HG02885 (cell line): ENCODE data around the gene NBDY.

Experiments used
- ATAC-seq: cut with Tn5 transposase; IDR thresholded peaks from one replicate; pipeline ENCODE4 v1.9.1; 2021; ENCODE audit warnings: mild to moderate bottlenecking; ENCODE audit not compliant: unreplicated experiment, poor library complexity

The NBDY gene

GRCh38 chrX:56784666-56785065, 55.6 kb downstream of the NBDY start:
- no peak for ATAC-seq

DNA sequence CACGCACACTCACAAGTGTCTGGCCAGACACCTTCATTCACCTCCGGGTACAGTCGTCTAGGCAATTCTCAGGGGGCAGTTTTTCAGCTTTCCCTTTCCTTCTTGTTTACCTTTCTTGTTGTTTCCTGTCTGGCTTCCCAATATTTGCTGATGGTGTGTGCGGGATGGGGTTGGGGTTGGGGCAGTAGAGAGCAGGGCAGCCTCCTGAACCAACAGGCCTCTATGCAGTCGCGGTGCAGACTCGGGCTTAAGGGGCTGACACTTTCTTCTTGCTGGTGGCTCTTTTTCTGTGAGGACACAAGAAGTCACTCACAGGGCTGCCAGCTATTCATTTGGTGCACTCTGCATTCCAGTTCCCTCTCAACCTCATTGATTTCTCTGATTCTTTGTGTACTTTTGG, 56.4 kb downstream of the NBDY start:
- no peak for ATAC-seq

DNA sequence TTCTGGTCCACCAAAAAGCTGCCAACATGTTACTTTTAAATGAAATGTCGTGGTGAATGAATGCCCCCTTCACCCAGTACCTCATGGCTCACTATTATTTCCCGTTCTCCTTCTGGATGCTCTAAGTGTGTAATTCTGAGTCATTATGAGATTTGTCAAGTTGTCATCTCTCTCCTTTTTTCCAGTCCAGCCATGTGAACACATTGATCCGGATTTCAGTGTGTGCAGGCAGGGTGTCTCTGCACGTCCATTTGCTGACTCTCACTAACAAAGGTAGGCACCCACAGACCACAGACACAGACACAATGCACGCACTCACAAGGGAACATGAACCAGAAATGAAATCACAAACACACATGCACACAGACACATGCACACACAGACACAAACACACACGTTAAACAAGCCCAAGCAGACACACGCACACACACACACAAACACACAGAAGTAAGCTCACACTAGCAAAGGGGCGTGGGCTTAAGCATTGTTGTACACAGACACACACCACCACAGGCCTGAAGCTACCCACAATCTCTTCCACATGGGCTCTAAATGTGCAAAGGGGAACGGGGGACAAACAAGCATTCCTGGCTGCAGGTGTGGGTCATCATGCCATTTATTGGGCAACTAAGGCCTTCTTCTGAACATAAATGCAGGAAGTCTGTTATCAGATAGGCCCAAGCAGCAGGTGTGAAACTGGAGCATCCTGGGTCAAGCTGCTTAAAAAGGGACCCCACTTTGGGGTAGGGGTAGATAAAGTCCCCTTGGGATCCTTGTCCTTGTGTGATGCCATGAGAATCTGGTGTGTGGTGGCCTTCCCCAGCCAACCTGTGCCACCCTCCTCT, 58.1 kb downstream of the NBDY start:
- no peak for ATAC-seq

GRCh38 chrX:56787734-56788152, 58.7 kb downstream of the NBDY start:
- no peak for ATAC-seq

- ATAC-seq = no peak
These were observed 59.2 kb downstream of the NBDY start for GRCh38 chrX:56788229-56788628.

GRCh38 chrX:56788717-56789122, 59.7 kb downstream of the NBDY start:
- ATAC-seq = peak; percentile 64

GRCh38 chrX:56789518-56790070, 60.6 kb downstream of the NBDY start:
- no peak for ATAC-seq

GRCh38 chrX:56790778-56791177, 61.7 kb downstream of the NBDY start:
- ATAC-seq = no peak

- no peak for ATAC-seq
These were observed 62.4 kb downstream of the NBDY start for GRCh38 chrX:56791456-56791855.

DNA sequence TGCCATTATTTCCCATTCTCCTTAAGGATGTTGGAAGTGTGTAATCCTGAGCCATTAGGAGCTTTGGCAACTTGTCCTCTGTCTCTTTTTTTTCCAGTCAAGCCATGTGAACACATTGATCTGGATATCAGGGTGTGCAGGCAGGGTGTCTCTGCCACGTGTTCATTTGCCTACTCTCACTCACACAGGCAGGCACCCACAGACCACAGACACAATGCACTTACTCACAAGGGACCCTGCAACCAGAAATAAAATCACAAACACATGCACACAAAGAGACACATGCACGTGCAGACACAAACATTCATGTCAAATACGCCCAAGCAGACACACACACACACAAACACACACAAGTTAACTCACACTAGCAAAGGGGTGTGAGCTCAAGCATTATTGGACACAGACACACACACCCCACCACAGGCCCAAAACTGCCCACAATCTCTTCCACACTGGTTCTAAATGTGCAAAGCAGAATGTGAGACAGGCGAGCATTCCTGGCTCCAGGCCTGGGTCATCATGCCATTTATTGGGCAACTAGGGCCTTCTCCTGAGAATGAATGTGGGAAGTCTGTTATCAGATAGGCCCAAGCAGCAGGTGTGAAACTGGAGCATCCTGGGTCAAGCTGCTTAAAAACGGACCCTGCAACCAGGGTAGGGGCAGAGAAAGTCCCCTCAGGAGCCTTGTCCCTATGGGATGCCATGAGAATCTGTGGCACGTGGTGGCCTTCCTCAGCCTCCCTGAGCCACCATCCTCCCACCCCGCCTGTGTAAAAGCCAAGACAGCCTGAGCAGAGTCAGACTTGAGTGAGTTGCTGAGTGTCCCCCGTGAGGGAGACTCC, 63.4 kb downstream of the NBDY start:
- peak; percentile 47 for ATAC-seq

GRCh38 chrX:56793112-56793430, 64.0 kb downstream of the NBDY start:
- no peak for ATAC-seq

GRCh38 chrX:56793521-56794320, 64.7 kb downstream of the NBDY start:
- no peak for ATAC-seq

- no peak for ATAC-seq
These were observed 65.6 kb downstream of the NBDY start for GRCh38 chrX:56794404-56795230.

GRCh38 chrX:56795309-56795868, 66.3 kb downstream of the NBDY start:
- ATAC-seq = no peak

DNA sequence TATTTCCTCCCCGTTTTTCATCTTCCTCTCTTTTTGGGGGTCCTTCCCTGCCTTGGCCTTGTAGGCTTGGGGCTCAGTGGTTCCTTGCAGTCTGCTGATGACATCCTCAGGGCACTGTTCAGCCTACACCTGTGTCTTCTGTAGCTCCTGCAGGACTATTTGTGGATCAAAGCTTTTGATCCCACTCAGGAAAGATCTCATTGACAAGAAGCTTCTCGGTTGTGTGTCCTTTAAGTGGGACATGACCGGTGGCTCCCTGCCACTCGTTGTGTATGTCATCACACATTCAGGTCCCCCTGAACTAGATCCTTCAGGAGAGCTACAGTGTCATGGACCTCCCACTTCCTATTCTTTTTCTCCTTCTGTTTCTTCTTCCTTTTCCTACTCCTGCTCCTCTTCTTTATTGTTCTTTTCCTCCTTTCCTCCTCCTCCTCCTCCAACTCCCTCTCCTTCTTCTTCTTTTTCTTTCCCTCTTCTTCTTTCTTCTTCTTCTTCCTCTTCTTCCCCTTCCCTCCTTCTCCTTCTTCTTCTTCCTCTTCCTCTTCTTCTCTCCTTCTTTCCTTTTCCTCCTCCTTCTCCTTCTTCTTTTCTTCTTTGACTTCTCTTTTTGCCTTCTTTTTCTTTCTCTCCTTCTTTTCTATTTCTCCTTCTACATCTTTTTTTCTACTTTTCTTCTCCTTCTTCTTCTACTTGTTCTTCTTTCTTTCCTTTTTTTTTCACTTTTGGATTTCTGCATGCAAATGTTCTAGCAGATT, 67.8 kb downstream of the NBDY start:
- ATAC-seq = no peak

- no peak for ATAC-seq
These were observed 68.7 kb downstream of the NBDY start for GRCh38 chrX:56797574-56798338.

DNA sequence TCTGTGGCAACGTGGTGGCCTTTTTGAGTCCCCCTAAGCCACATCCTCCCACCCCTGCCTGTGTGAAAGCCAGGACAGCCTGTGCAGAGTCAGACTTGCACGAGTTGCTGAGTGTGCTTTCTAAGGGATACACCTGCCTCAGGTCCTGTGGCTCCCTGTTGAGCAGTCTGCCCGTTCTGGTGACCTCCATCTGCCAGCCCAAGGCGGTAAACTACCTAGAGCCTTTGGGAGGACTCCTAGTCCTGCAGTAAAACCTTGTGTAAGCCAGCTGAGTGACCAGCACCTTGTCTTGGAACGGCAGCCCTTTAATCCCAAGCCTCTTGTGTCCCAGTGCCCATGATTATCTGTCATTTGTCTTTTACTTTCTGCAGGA, 69.3 kb downstream of the NBDY start:
- ATAC-seq = no peak
